SK-MEL-5 (cell line): ENCODE results near the gene UBA1. TPM values are rescaled to one million over a fixed set of nuclear protein-coding genes. Genes with fewer than 3 reads are reported as not detected.
A peak's percentile ranks its signal among the peaks of the same experiment; 100 is the strongest.
"Not testable (repeated sequence)": the region's sequence is repeated elsewhere in the genome, so short reads cannot be mapped to it uniquely, and the experiment has no call there.

Source experiments
- DNase-seq: peaks from one replicate; pipeline ENCODE4 v3.0.0-alpha.2; 2016; ENCODE audit warnings: low read depth, low spot score
- in situ Hi-C: cut with HindIII; loops from 2 replicates; pipeline ENCODE4 v1.10.0; 2016; ENCODE audit warnings: low sequenced_read_pairs, high pct_unique_total_duplicates, low pct_unique_long_range_greater_than_20kb
- total RNA-seq: library from RNA; depleted of rRNA; stranded (reverse); fragments of >200 nt; shearing (Covaris generic); gene quantifications from 2 replicates; pipeline ENCODE4 v1.2.3, GENCODE V29; 2014

Gene UBA1
- total RNA-seq, 1 experiment from 2014 or later = 169 TPM

- in situ Hi-C loops = no loop called here
- DNase-seq = peak; percentile 47
Observed at GRCh38 chrX:47232803-47233332, 39.2 kb downstream of the UBA1 start, which contains the start of gene USP11. TSS of gene USP11 (plus strand) at chrX:47233009. CDS start at chrX:47233044, 35 bp downstream.

- DNase-seq = peak; percentile 95
- in situ Hi-C loops = no loop called here
Observed at GRCh38 chrX:47233333-47234113, 39.9 kb downstream of the UBA1 start.

GRCh38 chrX:47234583-47234982, 41.0 kb downstream of the UBA1 start:
- in situ Hi-C loops = no loop called here
- no peak for DNase-seq

- DNase-seq = no peak
- in situ Hi-C loops = no loop called here
Observed at GRCh38 chrX:47235691-47236103, 42.1 kb downstream of the UBA1 start.

GRCh38 chrX:47239199-47239598, 45.6 kb downstream of the UBA1 start:
- in situ Hi-C loops = no loop called here
- no peak for DNase-seq

- no peak for DNase-seq
Observed at GRCh38 chrX:47239898-47240545, 46.4 kb downstream of the UBA1 start.

GRCh38 chrX:47240619-47241018, 47.0 kb downstream of the UBA1 start:
- no peak for DNase-seq
- in situ Hi-C loops = no loop called here

More at GRCh38 chrX:47239898-47240545, 46.4 kb downstream of the UBA1 start:
- in situ Hi-C loops = no loop called here

- in situ Hi-C loops = no loop called here
- DNase-seq = no peak
Observed at GRCh38 chrX:47241201-47242011, 47.8 kb downstream of the UBA1 start.

GRCh38 chrX:47242321-47242720, 48.7 kb downstream of the UBA1 start:
- in situ Hi-C loops = no loop called here
- DNase-seq = no peak

- in situ Hi-C loops = no loop called here
- no peak for DNase-seq
Observed at GRCh38 chrX:47243351-47243750, 49.7 kb downstream of the UBA1 start.

GRCh38 chrX:47244676-47245075, 51.0 kb downstream of the UBA1 start:
- no peak for DNase-seq
- in situ Hi-C loops = no loop called here

GRCh38 chrX:47245156-47245555, 51.5 kb downstream of the UBA1 start:
- in situ Hi-C loops = no loop called here
- no peak for DNase-seq

GRCh38 chrX:47247206-47247998, 53.8 kb downstream of the UBA1 start:
- DNase-seq = no peak
- in situ Hi-C loops = no loop called here

- no peak for DNase-seq
- in situ Hi-C loops = no loop called here
Observed at GRCh38 chrX:47247999-47248320, 54.3 kb downstream of the UBA1 start.

GRCh38 chrX:47248576-47248975, 54.9 kb downstream of the UBA1 start:
- in situ Hi-C loops = no loop called here
- DNase-seq = no peak

GRCh38 chrX:47250017-47250347, 56.4 kb downstream of the UBA1 start:
- in situ Hi-C loops = no loop called here

GRCh38 chrX:47257620-47258019, 64.0 kb downstream of the UBA1 start:
- in situ Hi-C loops, DNase-seq: not testable (repeated sequence)

More at GRCh38 chrX:47250017-47250347, 56.4 kb downstream of the UBA1 start:
- DNase-seq = no peak
